ENCODE measurements around the gene DSCAM.
"Not testable (repeated sequence)": the region's sequence is repeated elsewhere in the genome, so short reads cannot be mapped to it uniquely, and the experiment has no call there.

Gene DSCAM

GRCh38 chr21:40846587-40847411, at the start of gene DSCAM:
TSS of gene DSCAM (minus strand) at chr21:40847158. CDS start at chr21:40846661, 497 bp downstream.
- no peak for DNase-seq

GRCh38 chr21:40895697-40896096, 48.7 kb upstream of the DSCAM start:
- not testable (repeated sequence) for DNase-seq

- no peak for DNase-seq
These were observed 40.0 kb upstream of the DSCAM start for GRCh38 chr21:40886931-40887330.

GRCh38 chr21:40886006-40886405, 39.0 kb upstream of the DSCAM start:
- DNase-seq, result no peak

GRCh38 chr21:40882192-40882915, 35.4 kb upstream of the DSCAM start:
- DNase-seq, result no peak

GRCh38 chr21:40881767-40882166, 34.8 kb upstream of the DSCAM start:
- no peak for DNase-seq

- no peak for DNase-seq
These were observed 24.1 kb upstream of the DSCAM start for GRCh38 chr21:40871099-40871498.

- DNase-seq, result no peak
These were observed 16.9 kb upstream of the DSCAM start for GRCh38 chr21:40863839-40864238.

- no peak for DNase-seq
These were observed 11.6 kb upstream of the DSCAM start for GRCh38 chr21:40858517-40858916.

- DNase-seq, result no peak
These were observed 7.2 kb upstream of the DSCAM start for GRCh38 chr21:40853956-40854688.

GRCh38 chr21:40852563-40852962, 5.6 kb upstream of the DSCAM start:
- DNase-seq, result no peak

- no peak for DNase-seq
These were observed 4.8 kb upstream of the DSCAM start for GRCh38 chr21:40851749-40852148.

- DNase-seq, result no peak
These were observed 3.1 kb upstream of the DSCAM start for GRCh38 chr21:40850071-40850470.

- DNase-seq, result no peak
These were observed 993 bp upstream of the DSCAM start for GRCh38 chr21:40847951-40848350.

GRCh38 chr21:40846103-40846502, 855 bp downstream of the DSCAM start:
- DNase-seq, result no peak

GRCh38 chr21:40845441-40845995, 1.4 kb downstream of the DSCAM start:
- DNase-seq, result no peak

GRCh38 chr21:40844935-40845334, 2.0 kb downstream of the DSCAM start:
- DNase-seq, result no peak

- no peak for DNase-seq
These were observed 4.8 kb downstream of the DSCAM start for GRCh38 chr21:40842197-40842552.

- no peak for DNase-seq
These were observed 5.3 kb downstream of the DSCAM start for GRCh38 chr21:40841524-40842196.

GRCh38 chr21:40840401-40841125, 6.4 kb downstream of the DSCAM start:
- DNase-seq, result no peak

- DNase-seq, result no peak
These were observed 7.4 kb downstream of the DSCAM start for GRCh38 chr21:40839521-40839920.

GRCh38 chr21:40837456-40837855, 9.5 kb downstream of the DSCAM start:
- no peak for DNase-seq
